Right lung (tissue), 5 donors: Measurements from ENCODE around the gene PCAT6. TPM values are rescaled to one million over a fixed set of nuclear protein-coding genes. Genes with fewer than 3 reads are reported as not detected.
A peak's percentile ranks its signal among the peaks of the same experiment; 100 is the strongest.
"Not testable (repeated sequence)": the region's sequence is repeated elsewhere in the genome, so short reads cannot be mapped to it uniquely, and the experiment has no call there.

Experiments
- DNase-seq, 2 donors: peaks; one replicate each; pipeline ENCODE4 v3.0.0-alpha.2; 2013
- polyA plus RNA-seq, 5 donors: library from polyadenylated mRNA; unstranded; fragments of 120-200 nt; gene quantifications; one replicate each; pipeline versions ENCODE4 v1.2.1 to v1.2.3, GENCODE V29; 2013; ENCODE audit warnings: inconsistent platforms in 1 of 5, low replicate concordance in 1 of 5; ENCODE audit not compliant: insufficient read length in 5 of 5, insufficient read depth in 1 of 5

Gene PCAT6
- polyA plus RNA-seq, 5 donors, result 1.4 to 3.4 (median 2.3) TPM

- DNase-seq, result peak; percentile 38 to 47
These were observed 3.8 kb upstream of the PCAT6 start for GRCh38 chr1:202806845-202807450.

GRCh38 chr1:202807451-202807925 is 3.3 kb upstream of the PCAT6 start:
- DNase-seq, result peak; percentile 35 to 36

- peak; percentile 83 to 87 for DNase-seq
These were observed 2.6 kb upstream of the PCAT6 start, which contains the start of gene KDM5B for GRCh38 chr1:202807926-202808757. TSS of gene KDM5B (minus strand) at chr1:202808421. CDS start at chr1:202808305, 116 bp downstream.

- DNase-seq, result no peak
These were observed 1.1 kb upstream of the PCAT6 start for GRCh38 chr1:202809597-202810159.

GRCh38 chr1:202810193-202810614 is 550 bp upstream of the PCAT6 start:
- DNase-seq, result no peak

- peak; percentile 33 to 34 for DNase-seq
These were observed 782 bp downstream of the PCAT6 start for GRCh38 chr1:202811296-202812175.

GRCh38 chr1:202812176-202813026 is 1.6 kb downstream of the PCAT6 start:
- DNase-seq, result no peak

GRCh38 chr1:202815120-202815519 is 4.4 kb downstream of the PCAT6 start:
- no peak for DNase-seq

GRCh38 chr1:202818819-202819218 is 8.1 kb downstream of the PCAT6 start:
- no peak for DNase-seq

GRCh38 chr1:202821467-202821866 is 10.7 kb downstream of the PCAT6 start:
- no peak for DNase-seq

GRCh38 chr1:202825748-202826147 is 15.0 kb downstream of the PCAT6 start:
- DNase-seq, result no peak

- DNase-seq, result not testable (repeated sequence)
These were observed 18.5 kb downstream of the PCAT6 start for GRCh38 chr1:202829223-202829622.

GRCh38 chr1:202831906-202832305 is 21.2 kb downstream of the PCAT6 start:
- no peak for DNase-seq

GRCh38 chr1:202834771-202835547 is 24.2 kb downstream of the PCAT6 start:
- no peak for DNase-seq

- no peak for DNase-seq
These were observed 24.9 kb downstream of the PCAT6 start for GRCh38 chr1:202835548-202836072.

GRCh38 chr1:202836623-202837403 is 26.1 kb downstream of the PCAT6 start:
- no peak for DNase-seq

GRCh38 chr1:202837746-202838262 is 27.1 kb downstream of the PCAT6 start:
- no peak for DNase-seq

- DNase-seq, result no peak
These were observed 32.3 kb downstream of the PCAT6 start for GRCh38 chr1:202843081-202843480.
